HG03575 (cell line): ENCODE results near the gene IGIP.
"Not testable (repeated sequence)": the region's sequence is repeated elsewhere in the genome, so short reads cannot be mapped to it uniquely, and the experiment has no call there.

Experiments
- ATAC-seq: cut with Tn5 transposase; IDR thresholded peaks from one replicate; pipeline ENCODE4 v1.9.1; 2021; ENCODE audit not compliant: unreplicated experiment, insufficient number of reproducible peaks, low FRiP score; ENCODE audit errors: extremely low read depth

IGIP gene

GRCh38 chr5:140153905-140154304 lies 28.2 kb downstream of the IGIP start:
- ATAC-seq = no peak

- ATAC-seq = not testable (repeated sequence)
These were observed 29.1 kb downstream of the IGIP start for GRCh38 chr5:140154710-140155381.

GRCh38 chr5:140157032-140157781 lies 31.5 kb downstream of the IGIP start:
- peak; percentile 76 for ATAC-seq

- no peak for ATAC-seq
These were observed 33.5 kb downstream of the IGIP start for GRCh38 chr5:140159014-140159927.

- ATAC-seq = no peak
These were observed 36.5 kb downstream of the IGIP start for GRCh38 chr5:140162275-140162674.

GRCh38 chr5:140162781-140163180 lies 37.0 kb downstream of the IGIP start:
- ATAC-seq = no peak

GRCh38 chr5:140165101-140165922 lies 39.6 kb downstream of the IGIP start:
- no peak for ATAC-seq

GRCh38 chr5:140165923-140166270 lies 40.2 kb downstream of the IGIP start:
- no peak for ATAC-seq

GRCh38 chr5:140166911-140167310 lies 41.2 kb downstream of the IGIP start:
- ATAC-seq = no peak

- ATAC-seq = no peak
These were observed 42.6 kb downstream of the IGIP start for GRCh38 chr5:140168371-140168770.

- no peak for ATAC-seq
These were observed 43.7 kb downstream of the IGIP start for GRCh38 chr5:140169410-140169809.

GRCh38 chr5:140172483-140172882 lies 46.7 kb downstream of the IGIP start:
- no peak for ATAC-seq

GRCh38 chr5:140174014-140174413 lies 48.3 kb downstream of the IGIP start:
- ATAC-seq = no peak

GRCh38 chr5:140174465-140175366 lies 49.0 kb downstream of the IGIP start, which contains the start of gene CYSTM1:
Gene CYSTM1, plus strand, starts transcription at chr5:140175188. Its CDS starts 19,278 bp downstream, at chr5:140194466.
- peak; percentile 53 for ATAC-seq

GRCh38 chr5:140175367-140176030 lies 49.8 kb downstream of the IGIP start:
- ATAC-seq = peak; percentile 0

- ATAC-seq = no peak
These were observed 50.3 kb downstream of the IGIP start for GRCh38 chr5:140176031-140176387.

GRCh38 chr5:140178086-140178410 lies 52.3 kb downstream of the IGIP start:
- no peak for ATAC-seq
